Mucosa of descending colon (tissue), 3 donors: ENCODE results near the gene MTCL3.

ENCODE experiments used
- ATAC-seq: fragments of 200-7000 bp; cut with Tn5 transposase; one replicate; pipeline ENCODE4 v1.9.1; 2020; ENCODE audit warnings: mild to moderate bottlenecking, moderate library complexity
- DNase-seq, 3 donors: peaks; one replicate each; pipeline ENCODE4 v3.0.0-alpha.2; 2020
- H3K36me3 ChIP-seq: fragments of 200-600 bp; one replicate; pipeline ENCODE4 v1.8.0; 2021; ENCODE audit warnings: low read depth, mild to moderate bottlenecking
- H3K4me1 ChIP-seq: fragments of 200-600 bp; one replicate; pipeline ENCODE4 v1.8.0; 2021; ENCODE audit warnings: low read depth, mild to moderate bottlenecking
- H3K4me3 ChIP-seq: fragments of 200-600 bp; one replicate; pipeline ENCODE4 v1.8.0; 2021; ENCODE audit warnings: mild to moderate bottlenecking
- H3K9me3 ChIP-seq: fragments of 200-600 bp; one replicate; pipeline ENCODE4 v1.8.0; 2021; ENCODE audit warnings: mild to moderate bottlenecking
- intact Hi-C, 2 donors: fragments of 100-400 bp; cut with DNase I in 1 of 2; cut with micrococcal nuclease in 1 of 2; formaldehyde crosslinking; loops; one replicate each; pipeline versions ENCODE4 v1.11.0 to v1.11.1; 2022; cut with DNase I, micrococcal nuclease
- TF ChIP-seq, protein P1 (sequence below): fragments of 200-600 bp; IDR thresholded peaks from one replicate; pipeline ENCODE4 v1.8.0; 2022; ENCODE audit warnings: antibody characterized with exemption, mild to moderate bottlenecking
- donor health status: DM: no; HTN: no; CAD: no; lungs with moderate emphysema.
- donor health status: DM: no; HTN: no; CAD: no.
- donor health status: DM: no; HTN: yes; CAD: no.

Gene MTCL3

DNA sequence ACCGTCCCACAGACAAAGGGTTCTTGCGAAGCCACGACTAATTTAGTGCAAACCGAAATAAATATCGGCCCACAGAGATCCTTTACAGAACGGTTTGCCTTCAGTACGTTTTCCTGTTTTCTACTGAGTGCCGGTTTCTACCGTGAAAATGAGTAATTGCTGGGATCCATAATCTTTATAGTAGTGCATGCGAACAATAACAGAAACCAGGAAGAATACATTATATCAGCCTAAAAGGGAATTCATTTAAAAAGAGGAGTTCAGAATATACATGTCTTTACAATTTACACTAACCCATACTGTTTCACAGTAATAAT is 292 bp upstream of the MTCL3 start:
- DNase-seq (no peak), ATAC-seq (no peak)
- intact Hi-C loops, result no loop called here
- Histone ChIP-seq H3K36me3 (no peaks in the 10 kb centered on the region), H3K9me3 (no peaks in the 10 kb centered on the region), H3K4me1 (peaks cover 21% of the 10 kb centered on the region), H3K4me3 (no peak overlapping the region)
- TF ChIP-seq, protein P1, sequence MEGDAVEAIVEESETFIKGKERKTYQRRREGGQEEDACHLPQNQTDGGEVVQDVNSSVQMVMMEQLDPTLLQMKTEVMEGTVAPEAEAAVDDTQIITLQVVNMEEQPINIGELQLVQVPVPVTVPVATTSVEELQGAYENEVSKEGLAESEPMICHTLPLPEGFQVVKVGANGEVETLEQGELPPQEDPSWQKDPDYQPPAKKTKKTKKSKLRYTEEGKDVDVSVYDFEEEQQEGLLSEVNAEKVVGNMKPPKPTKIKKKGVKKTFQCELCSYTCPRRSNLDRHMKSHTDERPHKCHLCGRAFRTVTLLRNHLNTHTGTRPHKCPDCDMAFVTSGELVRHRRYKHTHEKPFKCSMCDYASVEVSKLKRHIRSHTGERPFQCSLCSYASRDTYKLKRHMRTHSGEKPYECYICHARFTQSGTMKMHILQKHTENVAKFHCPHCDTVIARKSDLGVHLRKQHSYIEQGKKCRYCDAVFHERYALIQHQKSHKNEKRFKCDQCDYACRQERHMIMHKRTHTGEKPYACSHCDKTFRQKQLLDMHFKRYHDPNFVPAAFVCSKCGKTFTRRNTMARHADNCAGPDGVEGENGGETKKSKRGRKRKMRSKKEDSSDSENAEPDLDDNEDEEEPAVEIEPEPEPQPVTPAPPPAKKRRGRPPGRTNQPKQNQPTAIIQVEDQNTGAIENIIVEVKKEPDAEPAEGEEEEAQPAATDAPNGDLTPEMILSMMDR, result no peak

DNA sequence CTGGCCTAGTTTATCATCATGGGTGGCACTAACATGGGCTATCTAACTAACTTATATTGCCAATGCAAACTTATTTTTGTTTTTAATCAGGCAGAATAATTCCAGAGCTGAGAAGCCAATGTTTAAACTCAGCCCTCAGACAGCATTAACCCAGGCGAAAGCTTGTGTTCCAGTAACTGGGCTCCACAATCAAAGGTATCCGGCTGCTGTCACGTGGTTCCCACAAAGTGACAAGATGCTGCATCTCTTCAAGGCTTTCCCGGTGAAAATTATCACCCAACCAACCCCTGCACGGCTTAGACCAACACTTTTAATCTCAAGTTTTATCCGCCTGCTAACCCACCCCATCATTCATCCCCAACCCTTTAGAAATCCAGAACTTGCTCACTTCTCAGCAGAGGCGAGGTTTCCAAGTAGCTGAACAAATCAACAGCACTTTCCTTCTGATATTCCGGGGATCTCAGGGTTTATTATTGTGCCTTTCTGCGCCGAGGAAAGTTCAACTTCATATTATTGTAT is 885 bp downstream of the MTCL3 start:
- intact Hi-C loops, result no loop called here

GRCh38 chr6:127517693-127518092 is 1.4 kb downstream of the MTCL3 start:
- Histone ChIP-seq H3K9me3 (no peaks in the 10 kb centered on the region), H3K4me3 (no peak overlapping the region), H3K36me3 (no peaks in the 10 kb centered on the region), H3K4me1 (peaks cover 21% of the 10 kb centered on the region)
- DNase-seq (no peak), ATAC-seq (no peak)
- TF ChIP-seq, protein P1, result no peak
- intact Hi-C loops, result no loop called here

More for the DNA sequence above, 885 bp downstream of the MTCL3 start:
- DNase-seq, result no peak
- Histone ChIP-seq H3K36me3 (no peaks in the 10 kb centered on the region), H3K9me3 (no peaks in the 10 kb centered on the region), H3K4me3 (no peak overlapping the region), H3K4me1 (peaks cover 21% of the 10 kb centered on the region)
- TF ChIP-seq, protein P1, result no peak
- no peak for ATAC-seq

DNA sequence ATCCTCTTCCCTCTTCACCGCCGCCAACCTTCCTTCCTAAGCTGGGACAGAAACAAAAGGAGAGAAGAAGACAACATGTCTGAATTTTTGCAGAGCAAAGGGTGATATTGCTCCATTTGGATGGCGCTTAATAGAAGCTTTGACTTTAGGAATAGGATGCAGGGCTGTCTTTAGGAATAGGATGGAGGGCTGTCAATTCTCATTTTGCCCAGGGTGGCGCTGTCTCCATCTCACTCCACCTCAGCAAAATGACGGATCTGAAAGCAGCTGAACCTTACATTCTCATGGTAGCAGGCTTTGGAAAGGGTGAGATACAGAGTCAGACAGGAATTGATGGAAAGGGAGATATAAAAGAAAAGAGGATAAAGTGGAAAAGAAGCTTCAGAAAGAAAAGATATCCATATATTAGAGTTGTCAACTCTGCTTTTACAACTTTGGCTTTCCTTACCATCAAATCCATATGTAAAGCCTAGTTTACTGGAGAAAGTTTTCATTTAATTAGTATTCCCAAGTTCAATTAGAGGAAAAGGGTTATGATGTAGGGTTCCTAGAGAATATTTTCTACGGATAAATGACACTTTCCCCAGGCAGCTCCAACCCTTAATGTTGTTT is 2.4 kb downstream of the MTCL3 start:
- Histone ChIP-seq H3K9me3 (no peaks in the 10 kb centered on the region), H3K36me3 (no peaks in the 10 kb centered on the region), H3K4me1 (peaks cover 21% of the 10 kb centered on the region), H3K4me3 (no peak overlapping the region)
- peak; percentile 68 for ATAC-seq
- intact Hi-C loops, result no loop called here
- TF ChIP-seq, protein P1, result no peak
- DNase-seq, result peak in 2 of 3 donors; percentile 26 to 45

GRCh38 chr6:127515794-127516661 is 3.1 kb downstream of the MTCL3 start:
- ATAC-seq (peak; percentile 77), DNase-seq (peak; percentile 38 to 69 (median 59))
- TF ChIP-seq, protein P1, result no peak
- no peaks in the 10 kb centered on the region for H3K9me3 ChIP-seq
- H3K4me3 ChIP-seq, result peak overlapping the region; percentile 17
- intact Hi-C loops, result no loop called here
- H3K36me3 ChIP-seq, result no peaks in the 10 kb centered on the region
- peaks cover 21% of the 10 kb centered on the region for H3K4me1 ChIP-seq
